HG02981 (cell line): ENCODE measurements around the gene DSCAML1.

Experiments used
- ATAC-seq: cut with Tn5 transposase; IDR thresholded peaks from one replicate; pipeline ENCODE4 v1.9.1; 2021; ENCODE audit warnings: mild to moderate bottlenecking, moderate library complexity; ENCODE audit not compliant: unreplicated experiment

DSCAML1 gene

DNA sequence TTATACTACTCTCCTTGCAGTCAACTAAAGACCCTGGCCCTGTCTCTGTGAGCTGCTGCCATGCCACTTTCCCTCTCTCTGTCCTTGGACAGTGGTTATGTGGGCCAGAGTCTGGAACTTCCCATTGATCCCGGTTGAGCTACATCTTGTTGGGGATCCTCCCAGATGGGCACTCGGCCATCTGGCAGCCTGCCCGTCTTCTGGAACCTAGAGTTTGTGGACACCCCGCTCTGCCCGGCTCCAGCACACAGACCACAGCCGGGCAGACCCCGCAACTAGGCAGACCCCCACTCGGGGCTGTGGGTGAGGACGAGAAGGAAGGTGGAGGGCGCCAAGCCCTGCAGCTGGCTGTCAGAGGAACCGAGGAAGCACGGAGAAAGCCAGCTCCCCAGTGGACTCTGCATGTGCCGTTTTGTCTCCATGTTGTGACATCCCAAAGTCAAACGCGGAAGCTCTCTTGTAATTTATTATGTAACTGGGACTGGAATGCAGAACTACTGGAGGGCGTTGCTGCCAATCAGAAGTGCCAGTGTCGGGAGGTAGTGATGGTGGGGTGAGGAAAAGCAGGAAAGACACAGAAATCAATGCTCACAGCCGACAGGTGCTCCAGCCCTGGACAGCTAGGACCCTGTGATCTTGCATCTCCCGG lies 261.7 kb downstream of the DSCAML1 start:
- no peak for ATAC-seq

DNA sequence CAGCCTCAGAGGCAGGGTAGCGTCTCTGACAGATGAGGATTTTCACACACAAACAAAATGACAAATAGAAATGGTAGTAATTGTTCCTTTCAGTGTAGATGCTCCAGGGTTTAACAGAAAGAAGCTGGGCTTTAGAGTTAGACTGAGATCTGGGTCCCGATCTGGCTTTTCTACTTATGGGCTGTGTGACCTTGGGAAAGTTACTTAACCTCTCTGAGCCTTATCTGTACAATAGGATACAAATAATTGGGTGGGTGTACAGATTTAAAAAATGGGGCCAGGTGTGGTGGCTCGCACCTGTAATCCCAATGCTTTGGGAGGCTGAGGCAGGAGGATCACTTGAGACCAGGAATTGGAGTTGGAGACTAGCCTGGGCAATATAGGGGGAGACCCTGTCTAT lies 264.4 kb downstream of the DSCAML1 start:
- ATAC-seq: no peak

DNA sequence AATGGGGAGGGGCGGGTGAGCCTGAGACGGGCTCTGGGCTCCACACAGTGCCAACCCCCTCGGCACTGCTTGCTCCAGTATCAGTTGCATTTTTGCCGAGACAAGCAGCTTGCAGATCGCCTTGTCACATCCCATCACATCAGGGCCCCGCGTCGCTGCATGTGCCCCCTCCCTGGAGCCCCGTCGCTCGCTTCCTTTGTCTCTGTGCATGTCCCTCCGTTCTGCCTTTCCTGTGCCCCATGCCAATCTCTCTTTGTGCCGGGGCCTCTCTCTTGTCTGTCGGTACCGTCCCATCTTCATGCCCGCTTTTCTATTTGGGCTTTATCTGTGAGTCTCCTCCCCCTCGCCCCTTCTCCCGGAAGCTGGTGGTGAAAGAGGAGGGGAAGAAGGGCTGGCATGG lies 267.2 kb downstream of the DSCAML1 start:
- ATAC-seq: no peak

- ATAC-seq: no peak
Observed at GRCh38 chr11:117528097-117528721, 268.8 kb downstream of the DSCAML1 start.

GRCh38 chr11:117527271-117527670 lies 269.7 kb downstream of the DSCAML1 start:
- ATAC-seq: no peak

DNA sequence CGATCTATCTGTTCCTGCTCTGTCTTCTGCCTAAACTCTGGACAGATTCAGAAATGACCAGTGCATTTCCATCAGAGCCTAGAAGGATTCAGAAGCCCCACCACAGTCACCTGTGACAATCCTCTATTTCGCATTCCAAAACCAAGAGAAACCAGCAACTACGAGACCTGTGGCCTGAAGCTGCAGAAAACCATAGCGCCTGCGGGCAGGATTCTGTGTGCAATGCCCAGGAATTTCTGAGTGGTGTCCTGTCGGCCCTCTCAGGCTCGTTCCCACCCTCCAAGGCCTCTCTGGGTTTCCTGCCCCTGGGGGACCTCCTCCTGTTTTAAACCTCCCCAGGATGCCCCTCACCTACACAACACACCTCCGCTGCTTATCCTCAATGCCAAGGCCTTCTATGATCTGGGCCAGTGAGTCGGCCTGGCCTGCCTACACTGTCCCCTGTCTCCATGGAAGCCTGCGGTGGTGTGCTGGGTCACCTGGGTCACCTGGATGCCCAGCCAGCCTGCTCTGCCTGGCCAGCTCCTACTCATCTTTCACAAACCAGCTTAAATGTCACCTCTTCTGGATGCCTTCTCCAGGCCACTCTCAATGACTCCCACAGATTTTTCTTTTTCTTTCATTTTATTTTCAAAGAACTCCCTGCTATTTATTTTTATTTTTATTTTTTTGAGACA lies 271.0 kb downstream of the DSCAML1 start:
- no peak for ATAC-seq

DNA sequence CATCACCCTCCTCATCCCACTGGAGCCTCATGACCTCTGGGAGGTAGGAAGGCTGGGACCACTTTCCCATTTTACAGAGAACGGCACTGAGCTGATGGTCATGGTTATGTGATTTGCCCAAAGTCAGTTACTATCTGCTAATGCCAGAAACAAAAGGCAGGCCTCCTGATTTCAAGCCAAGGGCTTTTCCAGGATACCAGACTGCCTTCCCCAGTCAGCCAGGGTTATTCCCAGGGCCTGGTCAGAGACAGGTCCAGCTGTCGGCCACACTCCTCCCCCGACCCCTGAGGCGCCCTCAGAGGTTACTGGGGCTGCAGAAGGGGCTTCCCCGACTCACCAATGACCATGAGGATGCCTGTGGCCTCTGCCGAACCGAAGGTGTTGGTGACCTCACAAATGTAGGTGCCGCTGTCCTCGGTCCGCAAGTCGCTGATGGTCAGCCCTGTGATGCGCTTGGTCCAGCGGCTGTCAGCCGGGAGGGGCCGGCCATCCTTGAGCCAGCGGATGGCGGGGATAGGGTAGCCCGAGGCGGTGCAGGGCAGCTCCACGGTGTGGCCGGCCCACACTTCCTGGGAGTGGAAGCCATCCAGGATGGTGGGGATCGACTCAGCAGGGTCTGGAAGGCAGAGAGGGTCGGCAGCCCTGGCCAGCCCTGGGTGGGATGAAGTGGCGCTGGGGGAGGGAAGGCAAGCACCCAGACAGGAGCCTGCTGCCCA lies 272.4 kb downstream of the DSCAML1 start:
- ATAC-seq: no peak

- no peak for ATAC-seq
Observed at GRCh38 chr11:117523680-117524079, 273.3 kb downstream of the DSCAML1 start.

DNA sequence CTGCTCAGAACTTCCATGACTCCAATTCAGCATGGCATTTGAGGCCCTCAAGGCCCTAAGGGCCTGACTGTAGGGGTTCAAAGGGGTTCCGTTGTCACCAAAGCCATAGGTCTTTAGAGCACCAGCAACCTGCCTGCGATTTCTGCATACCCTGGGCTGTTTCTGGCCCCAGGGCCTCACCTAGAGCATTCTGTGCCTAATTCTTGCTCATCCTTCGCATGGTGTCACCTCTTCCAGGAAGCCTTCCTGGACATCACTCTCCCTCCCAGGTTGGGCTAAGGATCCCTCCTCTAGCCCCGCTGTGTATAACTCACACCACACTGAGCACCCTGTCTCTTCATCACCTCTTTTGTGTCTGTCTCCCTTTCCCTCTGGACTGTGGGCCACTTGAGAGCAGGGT lies 275.0 kb downstream of the DSCAML1 start:
- ATAC-seq: no peak

GRCh38 chr11:117520966-117521365 lies 276.1 kb downstream of the DSCAML1 start:
- no peak for ATAC-seq

DNA sequence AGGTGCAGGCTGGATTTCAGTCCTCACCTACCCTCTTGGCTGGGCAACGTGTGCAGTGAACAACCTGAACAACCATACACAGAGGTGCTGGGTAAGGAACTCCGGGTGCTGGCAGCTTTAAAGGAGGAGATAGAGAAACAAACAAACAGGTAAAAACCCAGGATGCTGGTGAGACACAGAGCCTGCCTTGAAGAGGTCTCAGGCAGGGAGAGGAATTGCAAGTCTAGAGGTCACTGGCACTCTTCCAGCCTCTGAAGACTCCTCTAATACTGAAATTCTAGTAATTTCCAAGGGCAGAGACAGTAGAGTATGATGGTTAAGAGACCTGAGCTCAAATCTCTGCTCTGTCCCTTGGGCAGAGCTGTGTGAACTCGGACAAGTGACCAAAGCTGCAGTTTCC lies 276.8 kb downstream of the DSCAML1 start:
- no peak for ATAC-seq

- ATAC-seq: no peak
Observed at GRCh38 chr11:117519590-117519989, 277.4 kb downstream of the DSCAML1 start.

DNA sequence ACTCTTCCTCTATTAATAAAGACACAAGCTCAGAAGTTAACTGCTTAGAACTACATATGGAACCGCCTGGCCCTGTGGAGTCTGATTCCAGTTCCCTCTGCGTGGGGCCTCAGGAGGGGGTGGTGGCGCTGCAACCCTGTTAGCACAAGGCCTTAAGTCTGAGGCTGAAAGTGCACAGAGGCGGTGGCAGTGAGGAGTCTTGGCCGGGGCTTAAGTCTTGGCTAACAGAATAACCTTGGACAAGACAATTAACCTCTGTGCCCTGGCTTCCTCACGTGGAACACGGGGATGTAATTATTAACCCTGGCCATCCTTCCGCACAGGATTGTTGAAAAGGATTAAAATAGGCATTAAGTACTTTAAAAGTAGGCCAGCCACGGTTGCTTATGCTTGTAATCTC lies 277.8 kb downstream of the DSCAML1 start:
- no peak for ATAC-seq

DNA sequence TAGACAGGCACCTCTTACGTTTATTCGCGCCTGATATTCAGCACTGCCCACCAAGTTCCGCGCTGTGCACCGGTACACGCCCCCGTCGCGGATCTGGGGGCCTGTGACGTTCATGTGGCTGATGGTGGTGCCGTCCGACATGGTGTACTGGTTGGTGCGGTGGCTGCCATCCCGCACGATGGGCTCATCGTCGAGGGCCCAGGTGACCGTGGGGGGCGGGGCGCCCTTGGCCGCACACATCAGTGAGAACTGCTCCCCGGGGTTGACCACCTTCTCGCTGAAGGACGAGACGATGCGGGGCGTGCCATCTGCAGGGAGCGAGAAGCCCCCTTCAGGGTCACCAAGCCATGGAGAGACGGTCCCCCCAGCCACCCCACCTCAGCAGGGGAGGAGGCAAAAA lies 278.6 kb downstream of the DSCAML1 start:
- no peak for ATAC-seq

DNA sequence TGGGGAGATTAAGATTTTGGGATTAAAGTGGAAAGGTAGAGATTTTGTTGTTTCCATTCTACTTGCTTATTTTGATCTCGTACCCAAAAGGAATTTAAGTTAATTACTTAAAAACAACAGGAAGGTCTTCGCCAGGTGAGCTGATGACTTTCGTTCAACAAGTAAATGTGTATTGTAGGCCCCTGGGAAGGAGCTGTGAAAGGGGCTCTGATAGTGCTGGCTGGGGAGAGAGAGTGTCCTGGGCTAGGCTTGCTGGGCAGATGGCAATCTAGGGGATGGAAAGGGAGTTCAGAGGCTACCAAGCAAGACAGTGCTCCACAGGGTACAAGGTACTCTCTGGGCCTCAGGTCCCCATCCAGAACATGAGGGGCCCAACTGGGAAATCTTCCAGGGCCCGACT lies 279.9 kb downstream of the DSCAML1 start:
- no peak for ATAC-seq

DNA sequence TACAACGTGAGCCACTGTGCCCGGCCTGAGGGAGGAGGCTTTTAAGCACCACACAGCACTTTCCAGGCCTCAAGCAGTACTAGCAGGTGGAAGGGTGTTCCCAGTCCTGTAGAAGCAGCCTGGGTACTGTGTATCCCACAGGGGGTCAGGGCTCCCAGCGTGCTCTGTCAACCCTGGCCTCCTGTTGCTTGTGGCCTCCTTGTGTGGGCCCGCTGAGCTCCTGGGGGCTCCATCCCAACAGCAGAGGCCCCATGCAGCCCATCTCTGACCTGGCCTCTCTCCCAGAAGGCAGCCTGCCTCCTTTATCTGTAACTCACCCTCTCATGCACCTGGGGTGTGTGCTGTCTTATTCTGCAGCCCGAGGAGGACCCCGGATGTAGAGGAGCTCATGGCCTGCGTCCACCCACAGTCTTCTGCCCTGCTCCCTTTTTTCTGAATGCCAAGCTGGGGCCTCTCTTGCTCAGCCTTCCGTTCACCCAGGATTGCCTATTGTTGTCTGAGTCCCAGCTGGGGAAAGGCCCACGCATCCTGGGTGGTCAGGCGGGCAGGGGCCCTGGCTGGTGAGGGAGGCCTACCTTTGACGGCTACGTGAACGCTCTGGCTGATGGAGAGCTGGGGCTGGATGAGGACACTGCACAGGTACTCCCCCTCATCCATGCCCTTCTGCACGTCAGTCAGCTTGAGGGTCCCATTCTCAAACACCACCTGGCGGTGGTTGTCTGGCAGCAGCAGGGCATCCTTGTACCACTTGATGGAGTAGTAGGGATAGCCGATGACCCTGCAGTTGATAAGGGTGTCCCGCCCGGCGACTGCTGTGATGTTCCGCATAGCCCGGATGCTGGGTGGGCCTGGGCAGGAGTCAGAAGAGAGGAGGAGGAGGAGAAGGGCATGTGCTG lies 280.9 kb downstream of the DSCAML1 start:
- no peak for ATAC-seq

DNA sequence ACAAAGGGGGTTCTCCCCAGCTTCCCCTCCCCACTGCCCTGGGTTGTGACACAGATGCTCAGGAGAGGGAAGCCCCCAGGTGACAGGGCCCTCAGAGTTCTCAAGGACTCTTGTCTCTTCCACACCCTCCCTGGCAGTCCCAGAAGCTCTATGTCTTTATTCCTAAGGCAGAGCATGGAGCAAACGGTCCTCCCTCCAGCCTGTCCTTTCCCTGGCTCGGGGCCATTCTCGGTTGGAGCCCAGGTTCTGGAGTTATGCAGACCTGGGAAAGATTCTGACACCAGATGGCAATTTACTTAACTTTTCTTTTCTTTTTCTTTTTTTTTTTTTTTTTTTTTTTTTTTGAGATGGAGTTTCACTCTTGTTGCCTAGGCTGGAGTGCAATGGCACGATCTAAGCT lies 282.8 kb downstream of the DSCAML1 start:
- ATAC-seq: no peak

DNA sequence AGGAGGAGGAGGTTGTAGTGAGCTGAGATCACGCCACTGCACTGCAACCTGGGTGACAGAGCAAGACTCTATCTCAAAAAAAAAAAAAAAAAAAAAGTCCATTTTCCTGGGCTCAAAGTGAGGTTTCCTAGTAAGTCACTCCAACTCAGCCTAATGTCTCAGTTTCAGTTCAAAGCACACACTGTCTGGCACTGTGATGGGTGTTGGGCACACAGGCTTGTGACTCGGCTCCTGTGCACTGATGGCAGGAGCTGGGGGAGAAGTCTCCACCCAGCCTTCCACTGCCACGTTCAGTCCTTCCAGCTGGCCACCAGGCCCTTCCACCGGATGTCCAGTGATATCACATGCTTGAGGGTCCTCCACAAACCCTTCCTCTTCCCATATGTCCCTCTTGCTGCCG lies 283.4 kb downstream of the DSCAML1 start:
- no peak for ATAC-seq

DNA sequence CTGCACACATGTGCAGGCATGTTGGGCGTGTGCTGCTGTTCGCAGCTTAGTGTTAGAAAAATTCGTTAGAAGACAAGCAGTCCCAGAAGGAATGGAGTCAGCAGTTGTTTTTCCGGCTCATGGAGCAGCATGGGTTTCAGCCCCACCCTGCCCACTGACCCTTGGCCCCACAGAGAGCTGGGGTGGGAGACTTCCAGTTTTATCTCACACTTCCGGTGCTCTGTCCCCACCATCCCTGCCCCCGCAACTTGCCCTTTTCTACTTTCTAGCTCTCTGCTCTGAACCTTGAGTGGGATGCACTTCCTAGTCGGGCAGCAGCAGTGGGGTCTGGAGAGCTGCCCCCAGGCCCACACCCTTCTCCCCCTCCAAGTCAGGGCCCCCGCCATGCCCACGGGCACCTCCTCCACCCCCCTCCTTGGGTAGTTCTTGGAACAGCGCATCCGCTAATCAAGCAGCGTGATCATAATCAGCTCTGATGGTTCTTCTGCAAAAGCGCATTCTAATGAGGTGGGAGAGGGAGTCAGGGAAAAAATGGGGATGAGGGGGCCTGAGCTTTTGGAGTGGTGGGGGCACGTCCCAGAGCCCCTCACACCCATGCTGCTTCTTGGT lies 285.0 kb downstream of the DSCAML1 start:
- no peak for ATAC-seq

- no peak for ATAC-seq
Observed at GRCh38 chr11:117511483-117511930, 285.5 kb downstream of the DSCAML1 start.
